ENCODE data around the gene CCDC9B. TPM values are rescaled to one million over a fixed set of nuclear protein-coding genes. Genes with fewer than 3 reads are reported as not detected.

CCDC9B gene
- total RNA-seq, 1 donor from 2014 or later: not detected

- peaks cover 14% of the 10 kb centered on the region for H3K4me1 ChIP-seq
- no peak for TF ChIP-seq EZH2 (IDR thresholded peaks at IDR 0.05)
- no peak for TF ChIP-seq EZH2phosphoT487 (IDR thresholded peaks at IDR 0.05)
- no peak for TF ChIP-seq CTCF (IDR thresholded peaks at IDR 0.05)
- H3K4me3 Mint-ChIP-seq: no peak overlapping the region
- H3K79me2 ChIP-seq (ENCODE audit: low read depth): peaks cover 29% of the 10 kb centered on the region
- H3K9ac ChIP-seq: no peak overlapping the region
- no peak overlapping the region for H3K4me3 ChIP-seq
- H3K9me3 ChIP-seq (ENCODE audit: low read depth): no peaks in the 10 kb centered on the region
- no peaks in the 10 kb centered on the region for H3K36me3 ChIP-seq
- DNase-seq (ENCODE audit: low spot score): no peak
- H3K4me1 Mint-ChIP-seq: peaks cover 24% of the 10 kb centered on the region
- H3F3A ChIP-seq (ENCODE audit: low read depth): no peaks in the 10 kb centered on the region
- no peak overlapping the region for H2AFZ ChIP-seq (replicated peaks)
- peaks cover 5% of the 10 kb centered on the region for H3K36me3 Mint-ChIP-seq
- H4K20me1 ChIP-seq (ENCODE audit: low read depth): peaks cover 11% of the 10 kb centered on the region
- no peak overlapping the region for H3K27ac Mint-ChIP-seq
- H3K27me3 Mint-ChIP-seq (ENCODE audit: insufficient read depth, low read depth): peaks cover 4% of the 10 kb centered on the region
- no peaks in the 10 kb centered on the region for H3K27me3 ChIP-seq
- H3K27ac ChIP-seq: no peak overlapping the region
- no peak overlapping the region for H3K4me2 ChIP-seq
- H3K9me3 Mint-ChIP-seq: no peaks in the 10 kb centered on the region
Measured at GRCh38 chr15:40380636-40381035, 39.9 kb upstream of the CCDC9B start.

- H3K27ac ChIP-seq: no peak overlapping the region
- Mint-ChIP-seq H3K27me3 (ENCODE audit: insufficient read depth, low read depth) (peaks cover 7% of the 10 kb centered on the region), H3K27ac (no peak overlapping the region), H3K9me3 (no peaks in the 10 kb centered on the region), H3K36me3 (no peaks in the 10 kb centered on the region), H3K4me3 (no peak overlapping the region), H3K4me1 (peaks cover 20% of the 10 kb centered on the region)
- no peaks in the 10 kb centered on the region for H3F3A ChIP-seq (ENCODE audit: low read depth)
- no peak overlapping the region for H3K4me2 ChIP-seq
- no peak overlapping the region for H2AFZ ChIP-seq (replicated peaks)
- no peaks in the 10 kb centered on the region for H3K36me3 ChIP-seq
- H3K4me1 ChIP-seq: peaks cover 12% of the 10 kb centered on the region
- H3K9ac ChIP-seq: no peak overlapping the region
- no peak for TF ChIP-seq CTCF (IDR thresholded peaks at IDR 0.05)
- TF ChIP-seq EZH2 (IDR thresholded peaks at IDR 0.05): no peak
- no peak for TF ChIP-seq EZH2phosphoT487 (IDR thresholded peaks at IDR 0.05)
- no peak for DNase-seq (ENCODE audit: low spot score)
- no peak overlapping the region for H3K4me3 ChIP-seq
- no peaks in the 10 kb centered on the region for H3K9me3 ChIP-seq (ENCODE audit: low read depth)
- no peaks in the 10 kb centered on the region for H3K27me3 ChIP-seq
- H4K20me1 ChIP-seq (ENCODE audit: low read depth): peaks cover 6% of the 10 kb centered on the region
- H3K79me2 ChIP-seq (ENCODE audit: low read depth): peaks cover 21% of the 10 kb centered on the region
Measured at GRCh38 chr15:40379853-40380252, 39.1 kb upstream of the CCDC9B start.

- no peak for DNase-seq (ENCODE audit: low spot score)
- H3K27me3 ChIP-seq: no peaks in the 10 kb centered on the region
- no peak for TF ChIP-seq EZH2phosphoT487 (IDR thresholded peaks at IDR 0.05)
- no peaks in the 10 kb centered on the region for H3K9me3 ChIP-seq (ENCODE audit: low read depth)
- no peak overlapping the region for H3K4me3 ChIP-seq
- H3K36me3 ChIP-seq: no peaks in the 10 kb centered on the region
- H3K79me2 ChIP-seq (ENCODE audit: low read depth): peaks cover 16% of the 10 kb centered on the region
- no peaks in the 10 kb centered on the region for H3K9me3 Mint-ChIP-seq
- peaks cover 7% of the 10 kb centered on the region for H3K4me1 ChIP-seq
- peaks cover under 1% of the 10 kb centered on the region for H4K20me1 ChIP-seq (ENCODE audit: low read depth)
- no peak overlapping the region for H2AFZ ChIP-seq (replicated peaks)
- no peak overlapping the region for H3K27ac Mint-ChIP-seq
- no peaks in the 10 kb centered on the region for H3K36me3 Mint-ChIP-seq
- H3F3A ChIP-seq (ENCODE audit: low read depth): no peaks in the 10 kb centered on the region
- no peak overlapping the region for H3K9ac ChIP-seq
- H3K4me3 Mint-ChIP-seq: no peak overlapping the region
- H3K4me2 ChIP-seq: no peak overlapping the region
- peaks cover 10% of the 10 kb centered on the region for H3K27me3 Mint-ChIP-seq (ENCODE audit: insufficient read depth, low read depth)
- peaks cover 16% of the 10 kb centered on the region for H3K4me1 Mint-ChIP-seq
- no peak overlapping the region for H3K27ac ChIP-seq
Measured at GRCh38 chr15:40379374-40379773, 38.6 kb upstream of the CCDC9B start.

- no peak for TF ChIP-seq EZH2phosphoT487 (IDR thresholded peaks at IDR 0.05)
- H3K4me1 Mint-ChIP-seq: peaks cover 5% of the 10 kb centered on the region
- H3K27ac Mint-ChIP-seq: no peak overlapping the region
- H3K36me3 Mint-ChIP-seq: no peaks in the 10 kb centered on the region
- H4K20me1 ChIP-seq (ENCODE audit: low read depth): no peaks in the 10 kb centered on the region
- no peaks in the 10 kb centered on the region for H3K4me1 ChIP-seq
- H3F3A ChIP-seq (ENCODE audit: low read depth): no peaks in the 10 kb centered on the region
- no peak overlapping the region for H3K4me3 ChIP-seq
- H3K27me3 ChIP-seq: no peaks in the 10 kb centered on the region
- no peaks in the 10 kb centered on the region for H3K9me3 Mint-ChIP-seq
- no peaks in the 10 kb centered on the region for H3K36me3 ChIP-seq
- no peak overlapping the region for H3K4me3 Mint-ChIP-seq
- no peaks in the 10 kb centered on the region for H3K9me3 ChIP-seq (ENCODE audit: low read depth)
- H2AFZ ChIP-seq (replicated peaks): no peak overlapping the region
- H3K79me2 ChIP-seq (ENCODE audit: low read depth): no peaks in the 10 kb centered on the region
- no peak overlapping the region for H3K4me2 ChIP-seq
- peaks cover 10% of the 10 kb centered on the region for H3K27me3 Mint-ChIP-seq (ENCODE audit: insufficient read depth, low read depth)
- no peak for DNase-seq (ENCODE audit: low spot score)
- no peak overlapping the region for H3K27ac ChIP-seq
- H3K9ac ChIP-seq: no peak overlapping the region
Measured at GRCh38 chr15:40377606-40378005, 36.9 kb upstream of the CCDC9B start.
